HG02642 (cell line): ENCODE measurements around the gene ARHGEF10L.

ENCODE experiments used
- ATAC-seq: cut with Tn5 transposase; IDR thresholded peaks from one replicate; pipeline ENCODE4 v1.9.1; 2021; ENCODE audit warnings: mild to moderate bottlenecking; ENCODE audit not compliant: unreplicated experiment, poor library complexity

ARHGEF10L gene

GRCh38 chr1:17566417-17566816 is 26.9 kb downstream of the ARHGEF10L start:
- ATAC-seq: no peak

GRCh38 chr1:17566892-17567291 is 27.4 kb downstream of the ARHGEF10L start:
- no peak for ATAC-seq

- no peak for ATAC-seq
These were observed 28.1 kb downstream of the ARHGEF10L start for GRCh38 chr1:17567582-17567981.

- no peak for ATAC-seq
These were observed 28.8 kb downstream of the ARHGEF10L start for GRCh38 chr1:17568014-17568900.

- no peak for ATAC-seq
These were observed 30.0 kb downstream of the ARHGEF10L start for GRCh38 chr1:17569200-17570139.

- no peak for ATAC-seq
These were observed 30.7 kb downstream of the ARHGEF10L start for GRCh38 chr1:17570228-17570627.

GRCh38 chr1:17572264-17572985 is 32.9 kb downstream of the ARHGEF10L start:
- ATAC-seq: no peak

- no peak for ATAC-seq
These were observed 34.1 kb downstream of the ARHGEF10L start for GRCh38 chr1:17573518-17574041.

GRCh38 chr1:17574516-17574915 is 35.0 kb downstream of the ARHGEF10L start:
- no peak for ATAC-seq

- no peak for ATAC-seq
These were observed 36.5 kb downstream of the ARHGEF10L start for GRCh38 chr1:17575797-17576518.

GRCh38 chr1:17576519-17576853 is 37.0 kb downstream of the ARHGEF10L start:
- no peak for ATAC-seq

GRCh38 chr1:17577907-17578297 is 38.4 kb downstream of the ARHGEF10L start:
- ATAC-seq: no peak

- ATAC-seq: no peak
These were observed 40.7 kb downstream of the ARHGEF10L start for GRCh38 chr1:17579951-17580939.

- ATAC-seq: no peak
These were observed 42.1 kb downstream of the ARHGEF10L start for GRCh38 chr1:17581389-17582123.

GRCh38 chr1:17582124-17582774 is 42.8 kb downstream of the ARHGEF10L start:
- no peak for ATAC-seq

- ATAC-seq: no peak
These were observed 45.0 kb downstream of the ARHGEF10L start for GRCh38 chr1:17584539-17584938.

- ATAC-seq: no peak
These were observed 45.9 kb downstream of the ARHGEF10L start for GRCh38 chr1:17585266-17585987.
